Muscle of back (tissue), 11 donors: ENCODE results near the gene TPX2. TPM values are rescaled to one million over a fixed set of nuclear protein-coding genes. Genes with fewer than 3 reads are reported as not detected.

ENCODE experiments used
- DNase-seq, 3 donors: peaks; one replicate each; pipeline versions ENCODE4 v3.0.0 to v3.0.0-alpha.2; 2013
- polyA plus RNA-seq, 10 donors: library from polyadenylated mRNA; unstranded; fragments of 120-200 nt; gene quantifications; one replicate each; pipeline ENCODE4 v1.2.1, GENCODE V29; 2013; ENCODE audit not compliant: insufficient read length in 10 of 10

Gene TPX2
- polyA plus RNA-seq, 10 donors = 20.0 to 46.9 (median 30.5) TPM

DNA sequence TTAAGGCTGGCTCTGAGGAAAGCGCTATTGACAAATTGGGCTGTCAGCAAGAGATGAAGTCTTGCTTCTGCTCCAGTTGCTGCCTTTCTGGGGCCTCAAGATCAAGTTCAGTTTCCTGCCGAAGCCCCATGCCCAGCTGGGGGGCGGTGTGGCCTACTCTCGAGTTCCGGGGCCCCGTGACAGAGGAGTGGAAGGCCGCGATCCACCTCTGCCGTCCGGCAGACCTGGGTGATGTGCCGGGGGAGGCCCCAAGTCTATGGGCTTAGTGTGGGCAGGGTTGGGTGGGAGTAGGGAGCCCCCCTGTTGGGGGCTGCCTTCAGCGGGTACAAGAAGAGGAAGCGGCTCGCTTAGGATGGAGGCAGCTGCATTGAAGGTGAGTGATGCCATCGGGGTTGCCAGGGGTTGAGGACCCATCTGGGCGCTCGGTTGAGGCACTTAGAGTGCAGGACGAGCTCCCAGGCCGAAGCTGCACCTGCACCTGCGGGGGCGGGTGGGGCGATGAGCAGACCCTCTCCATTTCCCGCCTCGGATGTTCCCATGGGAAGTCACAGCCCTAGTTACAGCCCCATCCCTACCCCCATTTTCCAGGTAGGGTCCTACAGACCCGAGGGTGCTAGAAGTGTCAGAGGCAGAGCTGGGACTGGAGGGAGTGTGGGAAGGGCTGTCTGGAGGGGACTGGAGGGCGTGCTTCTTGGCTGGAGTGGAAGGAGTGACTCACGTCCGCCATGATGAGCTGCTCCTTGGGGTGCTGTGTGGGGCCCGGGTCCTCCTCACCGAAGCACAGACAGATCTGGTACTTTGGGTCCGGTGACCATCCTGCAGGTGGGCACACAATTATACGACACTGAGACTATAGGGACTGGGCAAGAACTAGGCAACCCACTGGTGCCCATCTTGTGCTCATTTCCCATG lies 109.3 kb downstream of the TPX2 start:
- no peak for DNase-seq

DNA sequence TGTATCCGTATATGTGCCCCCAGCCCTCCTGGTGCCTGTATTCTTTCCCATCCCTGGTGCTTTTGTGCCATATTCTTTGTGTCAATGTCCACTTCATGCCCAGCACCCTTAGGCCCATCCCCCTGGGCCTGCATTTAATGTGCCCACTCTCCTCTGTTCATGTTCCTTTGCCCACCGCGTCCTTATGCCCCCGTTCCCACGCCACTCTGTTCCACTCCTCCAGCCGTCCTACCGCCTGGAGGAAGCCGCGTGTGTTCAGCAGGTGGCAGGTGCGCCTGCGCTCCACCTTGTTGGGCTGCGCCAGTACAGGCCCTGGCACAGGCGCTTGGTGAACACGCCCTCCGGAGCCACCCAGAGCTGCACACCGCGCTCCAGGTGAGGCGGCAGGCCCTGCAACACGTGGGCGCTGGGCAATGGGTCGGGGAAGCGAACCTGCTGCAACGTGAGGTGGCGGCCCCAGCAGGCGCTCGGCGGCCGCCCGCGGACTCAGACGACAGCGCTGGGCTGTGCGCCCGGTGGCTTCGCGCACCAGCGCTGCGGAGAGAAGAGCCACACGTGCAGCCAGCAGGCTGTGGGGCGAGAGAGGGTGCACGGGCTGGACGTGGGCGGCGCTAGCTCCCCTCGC lies 110.3 kb downstream of the TPX2 start:
- no peak for DNase-seq

Other genes with a start within 250 kb of the TPX2 start
- gene HM13, start 224.8 kb upstream of the TPX2 start, polyA plus RNA-seq = 100 to 1,000 TPM in 1 of 10 donors, 10 to 100 TPM in 9; 70.3 to 105 (median 79.2) TPM
- gene ID1, start 134.0 kb upstream of the TPX2 start, polyA plus RNA-seq = 10 to 100 TPM; 14.0 to 46.5 (median 29.0) TPM
- 10 to 100 TPM in 2 of 10 donors, 1 to 10 TPM in 8; 6.9 to 11.3 (median 9.1) TPM for gene COX4I2, start 101.4 kb upstream of the TPX2 start, polyA plus RNA-seq
- 10 to 100 TPM; 25.7 to 59.9 (median 37.6) TPM for gene BCL2L1, start 16.4 kb upstream of the TPX2 start, polyA plus RNA-seq
- 10 to 100 TPM; 26.6 to 54.6 (median 42.6) TPM for gene MYLK2, start 80.1 kb downstream of the TPX2 start, polyA plus RNA-seq
- 10 to 100 TPM in 1 of 10 donors, 1 to 10 TPM in 9; 3.9 to 10.8 (median 5.0) TPM for gene FOXS1, start 106.3 kb downstream of the TPX2 start, polyA plus RNA-seq
- 1 to 10 TPM; 1.2 to 3.4 (median 2.2) TPM for gene DUSP15, start 131.2 kb downstream of the TPX2 start, polyA plus RNA-seq
- gene TTLL9, start 131.3 kb downstream of the TPX2 start, polyA plus RNA-seq = under 1 TPM in 9 of 10 donors, not detected in 1; 0.09 to 0.27 (median 0.15) TPM
- 10 to 100 TPM; 13.2 to 17.8 (median 15.6) TPM for gene PDRG1, start 212.8 kb downstream of the TPX2 start, polyA plus RNA-seq
- under 1 TPM in 8 of 10 donors, not detected in 2; 0.07 to 0.16 (median 0.09) TPM for gene XKR7, start 228.9 kb downstream of the TPX2 start, polyA plus RNA-seq